Spleen (tissue), 11 donors: ENCODE results near the gene TSPAN9. TPM values are rescaled to one million over a fixed set of nuclear protein-coding genes. Genes with fewer than 3 reads are reported as not detected.

Experiments
- DNase-seq: peaks from one replicate; pipeline ENCODE4 v3.0.0-alpha.2; 2020
- H3K27ac ChIP-seq, 8 donors: fragments of 200-600 bp; sonication (generic) in 7 of 8; 1 replicate in 4 of 8; 2 replicates in 4 of 8; pipeline versions ENCODE4 v1.5.0 to v1.8.0; 2016 to 2021; ENCODE audit warnings: inconsistent platforms in 4 of 8, mild to moderate bottlenecking in 4 of 8, moderate library complexity in 1 of 8
- H3K27me3 ChIP-seq, 7 donors: fragments of 200-600 bp; sonication (generic) in 6 of 7; replicated peaks in 1 of 7; 1 replicate in 4 of 7; 2 replicates in 3 of 7; pipeline versions ENCODE4 v1.5.0 to v1.8.0; 2016 to 2021; ENCODE audit warnings: inconsistent platforms in 3 of 7, mild to moderate bottlenecking in 1 of 7
- H3K36me3 ChIP-seq, 6 donors: fragments of 200-600 bp; sonication (generic) in 5 of 6; 1 replicate in 4 of 6; 2 replicates in 2 of 6; pipeline versions ENCODE4 v1.5.0 to v1.8.0; 2016 to 2021; ENCODE audit warnings: inconsistent platforms in 2 of 6
- H3K4me1 ChIP-seq, 6 donors: fragments of 200-600 bp; sonication (generic) in 5 of 6; 1 replicate in 3 of 6; 2 replicates in 3 of 6; pipeline versions ENCODE4 v1.5.0 to v1.8.0; 2016 to 2021; ENCODE audit warnings: inconsistent platforms in 3 of 6
- H3K4me3 ChIP-seq, 8 donors: fragments of 200-600 bp; sonication (generic) in 7 of 8; 1 replicate in 4 of 8; 2 replicates in 4 of 8; pipeline versions ENCODE4 v1.5.0 to v1.8.0; 2016 to 2021; ENCODE audit warnings: inconsistent platforms in 4 of 8, mild to moderate bottlenecking in 4 of 8, moderate library complexity in 2 of 8
- H3K9me3 ChIP-seq, 8 donors: fragments of 200-600 bp; sonication (generic) in 7 of 8; 1 replicate in 4 of 8; 2 replicates in 4 of 8; pipeline versions ENCODE4 v1.5.0 to v1.8.0; 2016 to 2021; ENCODE audit warnings: inconsistent platforms in 4 of 8
- CTCF ChIP-seq, 11 experiments: fragments of 200-600 bp in 7 of 11; fragments of 450-650 bp in 4 of 11; sonication (generic) in 4 of 11; IDR thresholded peaks in 8 of 11; conservative IDR thresholded peaks in 3 of 11; 1 replicate in 7 of 11; 2 replicates in 4 of 11; pipeline versions ENCODE4 v1.4.0 to v1.8.0; 2016 to 2021; ENCODE audit warnings: antibody characterized with exemption in 11 of 11, inconsistent platforms in 4 of 11, mild to moderate bottlenecking in 1 of 11
- POLR2A ChIP-seq, 3 donors: fragments of 450-650 bp; IDR thresholded peaks; one replicate each; pipeline ENCODE4 v1.5.1; 2017; ENCODE audit warnings: antibody characterized with exemption in 3 of 3, mild to moderate bottlenecking in 1 of 3
- POLR2AphosphoS5 ChIP-seq, 3 donors: sonication (generic); formaldehyde crosslinking; IDR thresholded peaks; one replicate each; pipeline ENCODE4 v1.5.1; 2017; ENCODE audit warnings: antibody characterized with exemption in 3 of 3
- WGBS, 5 donors: extraction: QIAGEN DNeasy Blood & Tissue Kit in 3 of 5; methylation state at CpG; one replicate each; pipeline versions ENCODE4 v1.1.5 to v1.1.7; 2013 to 2018; 5-methylcytosine and 5-hydroxymethylcytosine counted together
- intact Hi-C: fragments of 100-400 bp; cut with DNase I; formaldehyde crosslinking; loops from one replicate; pipeline ENCODE4 v1.15.0; 2023; ENCODE audit warnings: low total_unique reads
- polyA plus RNA-seq, 3 donors: library from polyadenylated mRNA; stranded (reverse); fragments of 200-250 nt; gene quantifications; one replicate each; pipeline ENCODE4 v1.2.1, GENCODE V29; 2013
- total RNA-seq, 7 donors: library from RNA; depleted of rRNA in 3 of 7; stranded (reverse); fragments of >200 nt in 3 of 7; fragmentation: NEBNext Ultra II Directional in 4 of 7; extraction: Animal tissue kit (Norgen Biotek cat#: 25700) in 4 of 7; gene quantifications; one replicate each; pipeline versions ENCODE4 v1.1.0 to v1.2.1, GENCODE V29; 2016 to 2021
- donor health status: healthy with polysubstance abuse.
- donor health status: DM: no; HTN: no; CAD: no; lungs with moderate emphysema.
- donor health status: DM: no; HTN: no; CAD: no.
- donor health status: Bipolar disorder and iron deficiency.
- donor health status: healthy.
- donor health status: DM: no; HTN: no; CAD: no.
- donor health status: DM: yes; HTN: yes; CAD: no.

The TSPAN9 gene
- total and polyA plus RNA-seq, 10 donors, result 3.6 to 51.1 (median 32.4) TPM

GRCh38 chr12:3139760-3140159, 62.6 kb downstream of the TSPAN9 start:
- H3K4me1 ChIP-seq, result peaks cover 0 to 68% (median 36%) of the 10 kb centered on the region in 6 donors
- no peak overlapping the region for H3K27ac ChIP-seq
- no peaks in the 10 kb centered on the region for H3K36me3 ChIP-seq
- TF ChIP-seq POLR2A (IDR thresholded peaks at IDR 0.05) (no peak), POLR2AphosphoS5 (IDR thresholded peaks at IDR 0.05) (no peak), CTCF (IDR thresholded peaks at IDR 0.05 in 8 of 11, conservative IDR thresholded peaks at IDR 0.05 in 3 of 11) (no peak)
- no peaks in the 10 kb centered on the region for H3K9me3 ChIP-seq
- no peak for DNase-seq
- H3K4me3 ChIP-seq, result no peak overlapping the region
- intact Hi-C loops, result loop anchor here (5.0 kb wide), 1 partner anchor 138 kb away; no protein-coding TSS in a partner anchor
- 73 to 87% (median 81%) methylated on average over 9 of the region's 9 CpGs for WGBS, 5 donors
- peaks cover 0 to 21% (median 0%) of the 10 kb centered on the region in 7 donors for H3K27me3 ChIP-seq

- peaks cover 0 to 18% (median 0%) of the 10 kb centered on the region in 7 donors for H3K27me3 ChIP-seq
- no peak overlapping the region for H3K27ac ChIP-seq
- TF ChIP-seq POLR2A (IDR thresholded peaks at IDR 0.05) (no peak), CTCF (IDR thresholded peaks at IDR 0.05 in 8 of 11, conservative IDR thresholded peaks at IDR 0.05 in 3 of 11) (no peak), POLR2AphosphoS5 (IDR thresholded peaks at IDR 0.05) (no peak)
- H3K36me3 ChIP-seq, result no peaks in the 10 kb centered on the region
- H3K9me3 ChIP-seq, result no peaks in the 10 kb centered on the region
- intact Hi-C loops, result no loop called here
- whole genome bisulfite sequencing, 5 donors, result 70 to 82% (median 78%) methylated on average over 9 of the region's 9 CpGs
- DNase-seq, result no peak
- H3K4me1 ChIP-seq, result peaks cover 0 to 69% (median 35%) of the 10 kb centered on the region in 6 donors
- H3K4me3 ChIP-seq, result no peak overlapping the region
Observed at GRCh38 chr12:3140284-3140683, 63.1 kb downstream of the TSPAN9 start.

GRCh38 chr12:3141339-3142321, 64.5 kb downstream of the TSPAN9 start:
- peaks cover 0 to 66% (median 28%) of the 10 kb centered on the region in 6 donors for H3K4me1 ChIP-seq
- no peaks in the 10 kb centered on the region for H3K36me3 ChIP-seq
- intact Hi-C loops, result no loop called here
- H3K27me3 ChIP-seq, result peaks cover 0 to 17% (median 0%) of the 10 kb centered on the region in 7 donors
- H3K27ac ChIP-seq, result no peak overlapping the region
- 81 to 90% (median 83%) methylated on average over 23 to 25 of the region's 25 CpGs for WGBS, 5 donors
- no peak overlapping the region for H3K4me3 ChIP-seq
- no peak for DNase-seq
- no peaks in the 10 kb centered on the region for H3K9me3 ChIP-seq
- no peak for TF ChIP-seq POLR2A (IDR thresholded peaks at IDR 0.05)
- peak in 1 of 3 donors; percentile 20 for TF ChIP-seq POLR2AphosphoS5 (IDR thresholded peaks at IDR 0.05)

GRCh38 chr12:3142386-3142785, 65.2 kb downstream of the TSPAN9 start:
- Histone ChIP-seq H3K4me1 (peaks cover 0 to 59% (median 24%) of the 10 kb centered on the region in 6 donors), H3K27me3 (peaks cover 0 to 22% (median 0%) of the 10 kb centered on the region in 7 donors), H3K4me3 (no peak overlapping the region), H3K36me3 (no peaks in the 10 kb centered on the region), H3K27ac (no peak overlapping the region), H3K9me3 (no peaks in the 10 kb centered on the region)
- WGBS, 5 donors, result 84 to 92% (median 87%) methylated on average over 14 of the region's 14 CpGs
- intact Hi-C loops, result no loop called here
- no peak for TF ChIP-seq POLR2AphosphoS5 (IDR thresholded peaks at IDR 0.05)
- no peak for TF ChIP-seq CTCF (IDR thresholded peaks at IDR 0.05 in 8 of 11, conservative IDR thresholded peaks at IDR 0.05 in 3 of 11)
- no peak for TF ChIP-seq POLR2A (IDR thresholded peaks at IDR 0.05)
- no peak for DNase-seq
